DND-41 (cell line): ENCODE results near the gene TCERG1L.

Source experiments
- ATAC-seq: fragments of 200-7000 bp; cut with Tn5 transposase; 3 replicates; pipeline ENCODE4 v1.9.1; 2021; ENCODE audit warnings: low read depth; ENCODE audit not compliant: insufficient read depth
- DNase-seq: peaks from one replicate; pipeline ENCODE4 v3.0.0-alpha.2; 2020
- H2AFZ ChIP-seq: 2 replicates; pipeline ENCODE4 v1.6.0; 2012; ENCODE audit warnings: low read depth, low read length
- H3K27ac ChIP-seq: 2 replicates; pipeline ENCODE4 v1.5.1; 2012; ENCODE audit warnings: low read length, inconsistent platforms
- H3K27me3 ChIP-seq: fragments of 200-600 bp; sonication (generic); 2 replicates; pipeline ENCODE4 v1.6.0; 2012; ENCODE audit warnings: low read length, mild to moderate bottlenecking, inconsistent platforms; ENCODE audit not compliant: insufficient read depth, poor library complexity
- H3K36me3 ChIP-seq: 2 replicates; pipeline ENCODE4 v1.5.1; 2012; ENCODE audit warnings: low read length, inconsistent platforms; ENCODE audit not compliant: insufficient read depth
- H3K4me1 ChIP-seq: 2 replicates; pipeline ENCODE4 v1.5.1; 2012; ENCODE audit warnings: mild to moderate bottlenecking, low read length; ENCODE audit not compliant: insufficient read depth
- H3K4me2 ChIP-seq: 2 replicates; pipeline ENCODE4 v1.6.0; 2012; ENCODE audit warnings: mild to moderate bottlenecking, moderate library complexity, low read length, inconsistent platforms; ENCODE audit not compliant: insufficient read depth
- H3K4me3 ChIP-seq, 2 experiments: fragments of 200-600 bp in 1 of 2; shearing (Covaris generic) in 1 of 2; 2 replicates each; pipeline ENCODE4 v1.5.1; 2012 to 2016; ENCODE audit warnings: inconsistent platforms in 2 of 2, low read length in 2 of 2, mild to moderate bottlenecking in 2 of 2, low read depth in 1 of 2, moderate library complexity in 1 of 2
- H3K79me2 ChIP-seq: 2 replicates; pipeline ENCODE4 v1.6.0; 2012; ENCODE audit warnings: low read length, inconsistent platforms; ENCODE audit not compliant: insufficient read depth
- H3K9ac ChIP-seq: 2 replicates; pipeline ENCODE4 v1.6.0; 2012; ENCODE audit warnings: low read depth, mild to moderate bottlenecking, inconsistent platforms, low read length, moderate library complexity
- H3K9me3 ChIP-seq: 2 replicates; pipeline ENCODE4 v1.5.1; 2012; ENCODE audit warnings: low read length, moderate library complexity, mild to moderate bottlenecking, inconsistent platforms; ENCODE audit not compliant: insufficient read depth, severe bottlenecking
- H4K20me1 ChIP-seq: 2 replicates; pipeline ENCODE4 v1.6.0; 2012; ENCODE audit warnings: low read length; ENCODE audit not compliant: insufficient read depth
- CTCF ChIP-seq: IDR thresholded peaks from 2 replicates; pipeline ENCODE4 v1.5.1; 2012; ENCODE audit warnings: borderline replicate concordance, low read length, moderate library complexity, mild to moderate bottlenecking; ENCODE audit not compliant: poor library complexity, severe bottlenecking; ENCODE audit errors: extremely low read depth
- EZH2 ChIP-seq: IDR thresholded peaks from 3 replicates; pipeline ENCODE4 v1.6.1; 2012; ENCODE audit warnings: borderline replicate concordance, low read depth, mild to moderate bottlenecking, moderate library complexity, low read length, inconsistent platforms; ENCODE audit not compliant: severe bottlenecking

Gene TCERG1L

GRCh38 chr10:131160219-131160875, 151.2 kb downstream of the TCERG1L start:
- H3K4me1 ChIP-seq = no peaks in the 10 kb centered on the region
- H3K9me3 ChIP-seq = no peaks in the 10 kb centered on the region
- no peaks in the 10 kb centered on the region for H3K36me3 ChIP-seq
- no peak overlapping the region for H2AFZ ChIP-seq
- H3K4me2 ChIP-seq = no peak overlapping the region
- H3K27me3 ChIP-seq = no peaks in the 10 kb centered on the region
- no peaks in the 10 kb centered on the region for H3K79me2 ChIP-seq
- no peak for ATAC-seq
- DNase-seq = no peak
- H3K9ac ChIP-seq = no peak overlapping the region
- TF ChIP-seq EZH2 = no peak
- TF ChIP-seq CTCF = no peak
- no peaks in the 10 kb centered on the region for H4K20me1 ChIP-seq
- H3K4me3 ChIP-seq = no peak overlapping the region
- no peak overlapping the region for H3K27ac ChIP-seq

GRCh38 chr10:131159771-131160170, 151.8 kb downstream of the TCERG1L start:
- TF ChIP-seq CTCF (no peak), EZH2 (no peak)
- H3K4me1 ChIP-seq = no peaks in the 10 kb centered on the region
- no peak overlapping the region for H3K4me3 ChIP-seq
- H3K27ac ChIP-seq = no peak overlapping the region
- no peak overlapping the region for H3K9ac ChIP-seq
- no peaks in the 10 kb centered on the region for H3K79me2 ChIP-seq
- H3K36me3 ChIP-seq = no peaks in the 10 kb centered on the region
- DNase-seq = no peak
- H3K27me3 ChIP-seq = no peaks in the 10 kb centered on the region
- no peak overlapping the region for H2AFZ ChIP-seq
- H3K4me2 ChIP-seq = no peak overlapping the region
- H4K20me1 ChIP-seq = no peaks in the 10 kb centered on the region
- ATAC-seq = no peak
- no peaks in the 10 kb centered on the region for H3K9me3 ChIP-seq

GRCh38 chr10:131158695-131159094, 152.8 kb downstream of the TCERG1L start:
- H4K20me1 ChIP-seq = no peaks in the 10 kb centered on the region

More at GRCh38 chr10:131158695-131159094, 152.8 kb downstream of the TCERG1L start:
- no peaks in the 10 kb centered on the region for H3K36me3 ChIP-seq
- H3K4me2 ChIP-seq = no peak overlapping the region
- no peaks in the 10 kb centered on the region for H3K79me2 ChIP-seq
- H3K9ac ChIP-seq = no peak overlapping the region
- TF ChIP-seq CTCF (no peak), EZH2 (no peak)
- no peak overlapping the region for H3K27ac ChIP-seq
- H2AFZ ChIP-seq = no peak overlapping the region
- H3K4me3 ChIP-seq = no peak overlapping the region
- H3K9me3 ChIP-seq = no peaks in the 10 kb centered on the region
- H3K27me3 ChIP-seq = no peaks in the 10 kb centered on the region
- no peaks in the 10 kb centered on the region for H3K4me1 ChIP-seq
- ATAC-seq (no peak), DNase-seq (no peak)
